ACHN (cell line): ENCODE results near the gene MAD1L1.

Experiments used
- DNase-seq: peaks from one replicate; pipeline ENCODE4 v3.0.0-alpha.2; 2015
- in situ Hi-C: cut with HindIII; loops from 2 replicates; pipeline ENCODE4 v1.10.0; 2017; ENCODE audit warnings: low sequenced_read_pairs, low pct_ligation_motif_present, low pct_unique_long_range_greater_than_20kb

Gene MAD1L1

DNA sequence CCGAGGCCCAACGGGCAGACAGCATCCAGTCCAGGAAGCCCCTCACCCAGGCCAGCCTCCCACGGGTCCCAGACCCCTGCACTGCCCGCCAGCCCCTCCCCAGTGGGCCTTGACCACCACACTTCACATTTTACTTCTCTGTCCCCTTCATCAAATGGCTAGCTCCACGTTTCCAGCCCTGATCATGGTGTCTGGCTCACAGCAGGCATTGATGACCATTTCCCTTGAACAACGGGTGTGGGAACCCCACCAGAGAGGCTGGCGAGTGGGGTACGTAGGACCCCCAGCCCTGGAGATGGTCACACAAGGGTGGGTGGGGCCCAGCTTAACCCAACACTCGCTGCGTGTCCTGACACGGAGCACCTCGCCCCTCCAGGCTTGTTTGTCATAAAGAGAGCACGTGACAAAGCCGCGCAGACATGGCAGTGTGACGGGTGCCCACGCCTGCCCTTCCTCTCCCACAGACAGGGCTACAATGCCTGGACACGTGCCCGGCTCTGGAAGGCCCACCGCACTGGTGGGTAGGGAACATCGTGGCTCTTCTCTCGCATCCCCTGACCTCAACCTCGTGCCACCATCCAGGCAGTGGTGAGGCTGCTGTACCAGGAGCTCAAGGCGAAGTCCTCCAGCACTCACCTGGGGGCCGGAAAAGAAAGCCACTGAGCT, 267.7 kb downstream of the MAD1L1 start:
- no peak for DNase-seq
- in situ Hi-C loops, result no loop called here

DNA sequence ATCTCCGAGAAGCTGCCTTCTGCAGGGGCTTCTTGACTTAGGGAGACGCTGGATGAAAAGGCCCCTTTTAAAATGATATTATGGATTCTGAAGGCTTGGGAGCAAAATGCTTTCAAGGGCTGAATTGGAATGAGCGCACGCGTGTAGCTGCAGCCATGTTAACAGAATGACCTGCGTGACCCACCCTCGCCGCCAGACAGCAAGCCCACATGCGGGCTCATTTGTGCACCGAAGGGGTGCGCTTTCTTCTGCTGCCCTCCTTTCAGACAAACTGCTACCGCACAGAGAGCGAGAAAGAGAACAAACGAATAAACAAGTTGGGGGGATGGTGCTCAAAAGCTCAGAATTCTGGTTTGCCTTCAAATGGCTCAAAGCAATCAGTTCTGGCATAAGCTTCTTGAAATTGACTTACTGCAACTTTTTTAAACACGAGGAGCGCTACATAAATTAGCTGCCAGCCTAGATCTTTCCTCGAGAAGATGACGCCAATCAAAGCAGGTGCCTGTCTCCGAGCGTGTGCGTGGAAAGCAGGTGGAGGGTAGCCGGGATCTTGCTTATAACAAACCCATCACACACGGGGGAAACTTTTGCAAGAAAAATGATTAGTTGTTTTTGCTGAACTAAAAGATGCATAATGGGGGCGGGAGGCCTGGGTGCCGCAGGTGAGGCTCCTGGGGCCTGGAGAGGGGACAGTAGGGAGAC, 268.4 kb downstream of the MAD1L1 start:
- in situ Hi-C loops, result no loop called here
- no peak for DNase-seq

DNA sequence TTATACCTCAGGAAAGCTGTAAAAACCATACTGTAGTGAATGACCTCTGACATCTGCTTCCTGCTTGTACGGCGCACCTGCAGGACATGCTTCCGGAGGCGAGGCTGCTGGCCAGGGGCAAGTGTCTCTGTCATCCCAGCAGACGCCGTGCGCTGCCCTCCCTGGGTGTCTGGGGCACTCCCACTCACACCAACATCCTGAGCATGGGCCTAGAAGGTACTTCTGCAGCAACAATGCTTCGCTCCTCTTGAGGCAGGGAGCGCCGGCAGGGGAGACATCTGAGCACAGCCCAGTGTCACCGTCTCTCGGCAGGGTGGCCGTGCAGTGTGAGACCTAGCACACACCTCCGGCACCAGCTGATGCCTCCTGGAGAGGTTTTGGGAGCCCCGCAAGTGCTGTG, 269.2 kb downstream of the MAD1L1 start:
- DNase-seq, result no peak
- in situ Hi-C loops, result no loop called here

DNA sequence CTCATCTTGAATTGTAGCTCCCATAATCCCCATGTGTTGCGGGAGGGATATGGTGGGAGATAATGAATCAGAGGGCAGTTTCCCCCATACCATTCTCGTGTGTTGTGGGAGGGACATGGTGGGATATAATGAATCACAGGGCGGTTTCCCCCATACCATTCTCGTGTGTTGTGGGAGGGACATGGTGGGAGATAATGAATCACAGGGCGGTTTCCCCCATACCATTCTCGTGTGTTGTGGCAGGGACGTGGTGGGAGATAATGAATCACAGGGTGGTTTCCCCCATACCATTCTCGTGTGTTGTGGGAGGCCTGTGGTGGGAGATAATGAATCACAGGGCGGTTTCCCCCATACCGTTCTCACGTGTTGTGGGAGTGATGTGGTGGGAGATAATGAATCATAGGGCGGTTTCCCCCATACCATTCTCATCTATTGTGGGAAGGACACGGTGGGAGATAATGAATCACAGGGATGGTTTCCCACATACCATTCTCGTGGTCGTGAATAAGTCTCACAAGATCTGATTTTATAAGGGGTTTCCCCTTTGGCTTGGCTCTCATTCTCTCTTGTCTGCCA, 271.0 kb downstream of the MAD1L1 start:
- no peak for DNase-seq
- in situ Hi-C loops, result no loop called here

DNA sequence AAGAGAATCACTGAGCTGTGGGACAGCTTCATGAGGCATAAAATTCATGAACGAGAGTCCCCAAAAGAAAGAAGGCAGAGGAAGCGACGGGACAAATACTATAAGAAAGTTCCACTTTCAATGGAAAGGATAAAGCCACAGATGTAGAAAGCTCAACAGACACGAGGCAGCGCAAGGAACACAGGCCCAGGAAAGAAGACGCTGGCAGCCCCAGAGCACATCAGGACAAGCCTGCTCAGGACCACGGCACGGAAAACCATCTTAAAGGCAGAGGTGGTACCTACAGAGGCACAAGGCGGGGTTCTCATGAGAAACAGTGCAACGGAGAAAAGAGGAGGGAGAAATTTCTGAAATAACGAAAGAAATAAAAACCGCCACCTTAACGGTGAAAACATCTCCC, 273.4 kb downstream of the MAD1L1 start:
- in situ Hi-C loops, result no loop called here
- DNase-seq, result no peak

DNA sequence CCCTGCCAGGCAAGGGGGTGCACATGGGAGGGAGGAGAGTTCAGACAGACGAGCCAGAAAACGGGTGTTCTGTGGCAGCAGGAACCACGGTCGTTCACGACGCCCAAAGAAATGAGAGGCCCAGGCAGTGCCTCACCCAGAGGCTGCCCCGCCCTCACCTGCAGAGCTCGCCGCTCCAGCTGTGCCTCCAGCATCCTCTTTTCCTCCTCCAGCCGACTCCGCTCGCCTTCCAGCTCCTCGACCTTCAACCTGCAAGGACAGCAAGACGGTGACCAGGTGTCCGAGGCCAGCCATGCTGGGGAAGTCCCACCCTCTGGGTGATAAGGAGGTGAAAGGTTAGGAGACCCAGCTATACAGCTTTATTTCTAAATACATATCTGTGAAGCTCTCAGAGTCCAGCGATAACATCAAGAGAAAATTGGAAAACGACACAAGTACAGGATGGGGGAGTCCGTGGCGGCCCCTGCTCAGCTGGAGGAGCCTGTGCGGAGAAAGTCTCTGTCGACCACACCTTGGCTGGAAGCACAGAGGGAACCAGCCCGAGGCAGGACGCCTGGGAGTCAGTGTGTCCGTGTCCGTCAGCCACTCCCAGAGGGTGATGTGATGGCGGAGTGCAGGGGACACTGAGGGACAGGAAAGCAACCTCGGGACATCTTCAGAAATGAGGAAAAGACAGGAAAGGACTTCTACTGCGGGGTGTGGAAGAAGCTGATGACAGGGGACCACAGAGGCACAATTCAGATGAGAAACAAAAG, 275.1 kb downstream of the MAD1L1 start:
- in situ Hi-C loops, result no loop called here
- no peak for DNase-seq

DNA sequence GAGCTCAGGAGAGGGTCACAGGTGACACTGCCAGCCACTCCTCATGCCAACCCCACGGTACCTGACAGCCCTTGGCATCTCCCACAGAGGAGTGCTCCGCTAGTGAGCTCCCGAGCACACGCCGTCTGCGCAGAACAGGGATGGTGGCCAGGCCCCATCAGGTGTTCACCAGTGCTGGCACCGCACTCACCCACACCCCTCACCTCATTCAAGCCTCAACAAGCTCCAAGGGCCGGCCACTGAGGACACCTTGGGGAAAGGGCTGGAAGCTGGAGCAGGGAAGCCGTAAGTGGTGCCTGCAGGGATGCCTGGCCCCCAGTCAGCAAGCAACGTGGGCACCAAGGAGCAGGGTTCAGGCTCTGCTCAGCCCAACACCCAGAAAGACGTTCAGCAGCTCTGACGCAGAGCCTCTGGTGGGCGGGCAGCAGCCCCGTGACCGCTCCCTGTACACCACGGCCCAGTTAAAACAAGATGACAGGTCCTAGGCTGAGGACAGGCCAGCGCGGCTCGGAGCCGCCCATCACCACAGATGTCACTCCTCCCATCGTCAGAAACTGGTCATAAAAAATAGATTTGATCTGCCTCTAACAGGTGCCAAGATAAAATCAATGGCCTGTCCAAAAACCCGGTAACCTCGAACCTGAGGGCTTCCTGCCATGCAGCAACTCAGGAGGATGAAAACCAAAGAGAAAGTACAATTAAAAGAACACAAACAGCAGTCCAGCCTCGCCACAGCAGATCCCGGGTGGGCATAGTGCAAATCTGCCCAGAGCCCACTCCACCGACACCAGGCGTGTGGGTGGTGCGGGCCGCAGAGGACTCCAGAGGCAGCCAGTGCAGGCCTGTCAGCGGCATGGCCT, 275.9 kb downstream of the MAD1L1 start:
- no peak for DNase-seq
- in situ Hi-C loops, result no loop called here

DNA sequence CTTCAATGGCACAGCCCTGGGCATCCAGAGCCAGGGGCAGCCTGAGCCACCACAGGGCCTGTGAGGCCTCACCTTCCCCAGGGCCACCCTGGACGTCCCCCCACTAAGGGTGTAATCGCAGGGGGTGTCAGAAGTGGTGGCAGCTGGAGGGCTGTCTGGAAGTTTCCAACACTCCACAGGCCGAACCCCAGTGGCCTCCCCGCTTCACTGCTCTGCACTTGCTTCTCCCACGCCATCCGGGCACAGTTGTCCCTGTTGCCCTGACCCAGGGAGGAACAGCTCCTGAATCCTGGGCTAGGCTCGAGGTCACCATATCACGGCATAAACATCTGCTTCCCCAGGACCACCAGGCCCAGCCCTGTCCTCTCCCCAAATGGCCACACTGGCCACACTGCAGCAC, 276.6 kb downstream of the MAD1L1 start:
- in situ Hi-C loops, result no loop called here
- no peak for DNase-seq

DNA sequence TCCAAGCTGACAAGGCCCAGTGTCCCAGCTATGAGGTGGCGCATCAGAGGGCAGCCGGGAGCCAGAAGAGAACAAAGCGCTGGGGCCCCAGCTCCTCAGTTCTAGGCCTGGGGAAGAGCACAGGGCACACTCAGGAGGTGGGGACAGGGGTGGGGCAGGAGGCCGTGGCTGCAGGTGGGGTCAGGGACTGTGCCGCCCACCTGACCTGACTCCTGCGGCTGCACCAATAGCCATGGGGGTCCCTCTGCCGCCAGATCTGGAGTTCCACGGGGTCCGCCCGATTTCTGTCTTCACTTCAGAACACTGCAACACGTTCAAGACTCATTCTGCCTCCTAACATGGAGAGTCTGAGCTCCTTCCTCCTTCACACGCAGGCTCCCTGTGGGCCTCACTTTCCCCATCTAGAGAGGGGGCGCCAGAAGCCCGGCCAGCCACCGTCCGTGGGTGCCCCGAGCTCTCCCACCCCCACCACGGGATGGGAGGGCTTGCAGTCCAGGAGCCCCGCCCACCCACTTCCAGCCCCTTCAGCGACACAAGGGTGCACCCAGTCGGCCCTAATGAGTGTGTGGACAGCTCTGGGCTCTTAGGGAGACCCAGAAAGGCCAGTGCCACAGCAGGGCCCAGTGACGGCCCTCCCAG, 278.3 kb downstream of the MAD1L1 start:
- in situ Hi-C loops, result no loop called here
- no peak for DNase-seq

DNA sequence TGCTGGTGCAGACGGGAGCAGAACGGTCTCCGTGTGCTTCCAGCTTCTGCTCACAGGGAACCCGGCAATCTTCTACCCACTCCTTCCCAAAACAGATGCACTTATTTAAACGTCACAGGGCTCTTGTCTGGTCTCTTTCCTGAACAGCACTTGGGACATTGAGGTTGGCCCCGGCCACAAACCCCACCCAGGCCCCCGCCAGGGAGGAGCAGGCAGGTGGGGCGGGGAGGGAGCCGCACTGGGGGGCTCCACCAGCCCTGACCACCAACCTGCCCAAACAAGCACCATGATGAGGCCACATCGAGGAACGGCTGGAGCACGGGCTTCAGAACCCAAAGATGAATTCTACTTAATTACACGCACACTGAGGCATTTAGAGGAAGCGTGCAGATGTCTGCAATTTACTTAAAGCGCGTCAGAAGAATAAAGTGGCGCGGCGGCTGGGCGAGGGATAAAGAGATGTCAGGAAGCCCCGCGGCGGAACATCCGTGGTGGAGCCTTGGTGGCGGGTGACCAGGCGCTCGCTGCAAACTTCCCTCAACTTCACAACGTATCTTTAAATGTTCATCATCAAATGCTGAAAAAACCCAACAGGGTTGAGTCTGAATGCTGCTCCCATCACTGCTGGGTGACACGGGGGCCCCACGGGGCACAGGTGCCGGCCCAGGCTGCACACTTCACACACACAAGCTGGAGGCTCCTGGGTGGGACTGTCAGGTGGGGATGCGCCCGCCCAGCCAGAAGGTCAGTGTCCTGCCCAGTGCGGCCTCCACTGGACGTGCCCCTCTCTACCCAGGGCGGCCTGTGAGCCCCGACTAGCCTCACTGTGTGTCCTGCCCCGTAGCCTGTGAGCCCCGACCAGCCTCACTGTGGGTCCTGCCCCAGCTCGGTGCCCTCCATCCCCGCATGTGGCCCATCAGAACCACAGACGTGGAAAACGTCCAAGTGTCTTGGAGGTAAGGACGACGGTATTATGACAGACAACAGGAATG, 279.2 kb downstream of the MAD1L1 start:
- in situ Hi-C loops, result no loop called here
- no peak for DNase-seq

DNA sequence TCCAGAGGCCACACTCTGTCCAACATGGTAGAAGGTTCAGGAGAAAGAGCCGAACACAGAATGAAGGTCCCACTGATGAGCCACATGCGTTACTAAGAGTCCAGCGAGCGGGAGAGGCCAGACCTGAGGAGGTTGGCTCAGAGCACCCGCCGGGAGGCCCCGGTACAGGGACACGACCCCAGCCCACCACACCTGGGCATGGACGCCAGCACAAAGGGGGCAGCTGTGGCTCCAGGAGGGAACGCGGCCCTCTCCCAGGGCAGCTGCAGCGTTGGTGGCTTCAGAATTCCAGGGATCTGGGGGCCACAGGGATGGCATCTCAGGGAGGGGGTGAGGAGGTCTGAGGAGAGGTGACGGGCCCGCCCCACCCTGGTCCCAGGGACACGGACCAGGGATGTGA, 280.0 kb downstream of the MAD1L1 start:
- no peak for DNase-seq
- in situ Hi-C loops, result no loop called here

DNA sequence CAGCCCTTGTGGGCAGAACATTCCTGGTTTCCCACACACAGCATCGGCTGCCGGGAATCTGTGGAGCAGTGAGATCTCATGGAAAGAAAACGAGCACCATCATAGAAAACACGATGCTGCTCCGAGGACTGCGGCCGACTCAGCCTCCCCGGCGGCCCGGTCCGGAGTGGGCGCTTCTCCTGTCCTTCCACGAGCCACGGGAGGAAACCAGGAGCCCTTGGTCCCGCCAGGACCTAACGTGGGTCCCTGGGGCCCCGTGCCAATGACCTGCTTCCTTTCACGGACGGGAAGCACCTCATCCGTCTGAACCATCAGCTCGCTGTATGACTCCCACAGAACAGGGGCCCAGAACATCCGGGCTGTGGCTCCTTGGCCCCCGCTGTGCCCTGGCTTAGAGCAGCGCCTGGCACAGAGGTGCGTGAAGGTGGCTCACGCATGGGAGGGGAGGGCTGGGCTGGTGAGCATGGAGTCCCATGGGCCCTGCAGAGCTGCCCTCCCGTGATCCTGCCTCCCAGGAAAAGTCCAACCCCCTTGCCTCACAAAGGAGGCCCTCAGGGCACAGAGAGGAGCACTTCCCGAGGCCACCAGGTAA, 280.5 kb downstream of the MAD1L1 start:
- no peak for DNase-seq
- in situ Hi-C loops, result no loop called here

DNA sequence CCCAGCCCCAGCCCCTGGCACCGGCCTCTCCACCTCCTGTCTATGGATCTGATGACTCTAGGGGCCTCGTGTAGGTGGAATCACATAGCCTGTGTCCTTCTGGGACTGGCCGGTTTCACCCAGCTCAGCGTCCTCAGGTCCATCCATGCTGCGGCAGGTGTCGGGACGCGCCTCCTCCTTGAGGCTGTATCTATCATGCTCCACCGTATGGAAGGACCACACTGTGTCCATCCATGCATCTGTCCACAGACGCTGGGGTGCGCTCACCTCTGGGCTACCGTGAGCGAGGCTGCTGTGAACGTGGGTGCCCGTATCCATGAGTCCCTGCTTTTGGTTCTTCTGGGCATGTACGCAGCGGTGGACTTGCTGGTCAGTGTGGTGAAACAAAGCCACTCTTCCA, 281.1 kb downstream of the MAD1L1 start:
- in situ Hi-C loops, result no loop called here
- DNase-seq, result no peak

DNA sequence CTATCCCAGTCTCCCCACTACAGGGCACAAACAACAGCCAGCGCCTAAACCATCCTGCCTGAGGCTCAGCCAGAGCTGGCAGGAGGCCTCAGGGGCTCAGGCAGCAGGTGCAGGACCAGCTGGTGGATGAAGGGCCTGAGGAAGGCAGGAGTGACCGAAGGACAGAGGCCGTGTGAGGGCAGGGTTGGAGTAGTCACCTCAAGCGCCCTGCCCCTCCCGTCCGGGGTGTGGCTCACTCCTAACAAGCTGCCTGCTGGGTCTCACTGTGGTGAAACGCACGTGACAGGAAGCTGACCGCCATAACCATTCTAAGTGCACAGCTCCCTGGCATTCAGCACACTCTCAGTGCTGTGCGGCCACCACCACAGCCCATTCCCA, 281.6 kb downstream of the MAD1L1 start:
- in situ Hi-C loops, result no loop called here

DNA sequence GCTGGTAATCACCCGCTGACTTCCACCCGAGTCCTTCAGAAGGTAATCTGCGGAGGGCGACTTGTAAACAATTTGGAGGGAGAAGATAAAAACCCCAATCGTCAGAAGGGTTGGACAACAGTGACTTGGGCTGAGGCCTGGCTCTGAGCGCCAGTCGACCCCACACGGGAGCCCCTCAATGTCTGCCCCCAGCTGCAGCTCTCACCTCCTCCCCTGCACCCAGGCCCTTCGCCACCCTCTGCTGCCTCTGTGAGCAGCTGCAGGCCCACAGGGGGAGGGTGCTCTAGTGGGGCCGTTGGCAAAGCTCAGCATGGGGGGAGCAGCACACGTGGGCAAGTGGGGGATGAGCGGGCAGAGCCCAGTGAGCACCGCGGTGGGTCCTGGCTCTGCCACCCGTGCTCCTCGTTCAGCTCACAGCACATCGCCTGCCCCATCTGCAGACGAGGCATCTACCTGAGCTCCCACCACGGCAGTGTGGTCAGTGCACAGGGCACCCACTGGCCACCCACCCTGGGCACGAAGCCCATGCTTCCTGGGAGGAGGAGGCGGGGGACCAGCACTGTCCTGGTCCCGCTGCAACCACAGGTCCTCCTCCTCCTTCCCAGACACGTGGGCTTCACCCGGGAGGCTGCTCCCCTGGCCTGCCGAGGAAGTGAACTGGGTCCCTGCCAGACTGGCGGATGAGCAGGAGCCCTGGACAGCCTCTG, 282.1 kb downstream of the MAD1L1 start:
- in situ Hi-C loops, result no loop called here
- no peak for DNase-seq

More for the DNA sequence above, 281.6 kb downstream of the MAD1L1 start:
- DNase-seq, result no peak

DNA sequence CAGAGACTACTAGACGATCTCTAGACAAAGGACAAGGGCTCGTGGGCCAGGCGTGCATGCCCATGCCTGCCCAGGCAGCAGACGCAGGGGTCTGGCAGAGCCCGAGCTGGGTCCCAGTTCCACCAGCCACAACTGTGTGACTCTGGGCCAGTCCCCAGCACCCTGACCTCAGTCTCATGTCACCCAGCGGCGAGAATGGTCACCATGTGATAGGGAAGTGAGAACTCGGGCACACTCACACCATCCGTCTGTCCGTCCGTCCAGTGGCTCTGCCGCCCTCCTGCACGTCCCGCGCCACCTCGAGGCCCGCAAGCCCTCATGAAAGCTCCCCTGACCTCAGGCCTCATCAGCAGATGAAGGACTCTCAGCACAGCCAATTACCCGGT, 282.7 kb downstream of the MAD1L1 start:
- no peak for DNase-seq
- in situ Hi-C loops, result no loop called here
